Calu3 (cell line): ENCODE results near the gene TUBA4B. TPM values are rescaled to one million over a fixed set of nuclear protein-coding genes. Genes with fewer than 3 reads are reported as not detected.

Source experiments
- BruUV-seq: library from RNA; stranded (reverse); fragments of 400-500 nt; replicated peaks from 2 replicates; lab custom pipeline; 2021; lab: Mats Ljungman, UMichigan
- CTCF ChIA-PET: fragments of 300-600 bp; sonication (Branson Sonifier 250); formaldehyde crosslinking; loops from one replicate; lab custom pipeline; 2022; ENCODE audit warnings: antibody characterized with exemption; lab: Charles Lee
- DNase-seq: peaks from one replicate; pipeline ENCODE4 v3.0.0; 2022
- H3K27ac Mint-ChIP-seq: one replicate; pipeline ENCODE4 v1.8.0; 2022; ENCODE audit warnings: mixed read lengths; ENCODE audit not compliant: unreplicated experiment
- H3K27me3 Mint-ChIP-seq: one replicate; pipeline ENCODE4 v1.8.0; 2022; ENCODE audit warnings: mixed read lengths; ENCODE audit not compliant: unreplicated experiment
- H3K36me3 Mint-ChIP-seq: one replicate; pipeline ENCODE4 v1.8.0; 2022; ENCODE audit warnings: mild to moderate bottlenecking, moderate library complexity, mixed read lengths; ENCODE audit not compliant: insufficient read depth, unreplicated experiment
- H3K4me1 Mint-ChIP-seq: one replicate; pipeline ENCODE4 v1.8.0; 2022; ENCODE audit warnings: mild to moderate bottlenecking, low read depth, mixed read lengths; ENCODE audit not compliant: unreplicated experiment
- H3K4me3 Mint-ChIP-seq: one replicate; pipeline ENCODE4 v1.8.0; 2022; ENCODE audit warnings: mild to moderate bottlenecking, low read depth, moderate library complexity, mixed read lengths; ENCODE audit not compliant: unreplicated experiment
- H3K9me3 Mint-ChIP-seq: one replicate; pipeline ENCODE4 v1.8.0; 2022; ENCODE audit warnings: low read depth, mixed read lengths; ENCODE audit not compliant: unreplicated experiment
- intact Hi-C: fragments of 100-400 bp; cut with micrococcal nuclease; formaldehyde crosslinking; loops from one replicate; pipeline ENCODE4 v1.10.0; 2022; ENCODE audit not compliant: unreplicated experiment
- total RNA-seq: library from RNA; stranded (reverse); gene quantifications from 2 replicates; pipeline ENCODE4 v1.2.3, GENCODE V29; 2022
- TF ChIP-seq, protein P1 (sequence below): fragments of 200-600 bp; IDR thresholded peaks from one replicate; pipeline ENCODE4 v1.8.0; 2022; ENCODE audit warnings: antibody characterized with exemption; ENCODE audit not compliant: unreplicated experiment

Gene TUBA4B
- total RNA-seq, 1 experiment from 2014 or later, result not detected

DNA sequence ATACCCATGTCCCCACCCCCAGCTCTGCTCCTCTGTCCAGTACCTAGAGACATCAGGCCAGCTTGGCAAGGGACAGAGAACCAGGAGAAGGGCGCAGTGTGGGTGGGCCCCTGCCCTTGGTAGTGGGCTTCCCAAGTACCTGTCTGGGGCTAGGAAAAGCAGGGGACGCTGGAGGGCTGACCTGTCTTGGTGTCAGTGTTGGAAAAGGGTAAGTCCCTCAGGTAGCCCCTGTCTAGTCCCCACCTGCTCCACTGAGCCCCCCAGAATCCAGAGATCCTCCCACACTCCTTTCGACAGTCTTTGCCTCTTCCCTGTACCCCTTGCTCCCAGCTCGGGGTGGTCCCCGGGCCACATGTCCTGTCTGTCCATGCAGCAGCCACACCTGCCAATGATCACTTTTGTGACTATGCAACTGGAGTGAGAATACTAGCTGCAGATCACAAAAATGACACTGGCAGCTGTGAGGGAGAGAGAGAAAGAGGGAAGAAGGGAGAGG lies 40.7 kb downstream of the TUBA4B start:
- Mint-ChIP-seq H3K4me1 (peaks cover 7% of the 10 kb centered on the region), H3K27ac (no peak overlapping the region), H3K9me3 (no peaks in the 10 kb centered on the region), H3K4me3 (peak overlapping the region; percentile 53), H3K36me3 (peaks cover 8% of the 10 kb centered on the region), H3K27me3 (peaks cover 10% of the 10 kb centered on the region)
- TF ChIP-seq, protein P1, sequence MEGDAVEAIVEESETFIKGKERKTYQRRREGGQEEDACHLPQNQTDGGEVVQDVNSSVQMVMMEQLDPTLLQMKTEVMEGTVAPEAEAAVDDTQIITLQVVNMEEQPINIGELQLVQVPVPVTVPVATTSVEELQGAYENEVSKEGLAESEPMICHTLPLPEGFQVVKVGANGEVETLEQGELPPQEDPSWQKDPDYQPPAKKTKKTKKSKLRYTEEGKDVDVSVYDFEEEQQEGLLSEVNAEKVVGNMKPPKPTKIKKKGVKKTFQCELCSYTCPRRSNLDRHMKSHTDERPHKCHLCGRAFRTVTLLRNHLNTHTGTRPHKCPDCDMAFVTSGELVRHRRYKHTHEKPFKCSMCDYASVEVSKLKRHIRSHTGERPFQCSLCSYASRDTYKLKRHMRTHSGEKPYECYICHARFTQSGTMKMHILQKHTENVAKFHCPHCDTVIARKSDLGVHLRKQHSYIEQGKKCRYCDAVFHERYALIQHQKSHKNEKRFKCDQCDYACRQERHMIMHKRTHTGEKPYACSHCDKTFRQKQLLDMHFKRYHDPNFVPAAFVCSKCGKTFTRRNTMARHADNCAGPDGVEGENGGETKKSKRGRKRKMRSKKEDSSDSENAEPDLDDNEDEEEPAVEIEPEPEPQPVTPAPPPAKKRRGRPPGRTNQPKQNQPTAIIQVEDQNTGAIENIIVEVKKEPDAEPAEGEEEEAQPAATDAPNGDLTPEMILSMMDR, result no peak
- CTCF ChIA-PET, result interaction anchor here (0.6 to 1.5 kb wide), 2 partner anchors 123 to 247 kb away, joined by 3 to 8 read pairs; no protein-coding TSS in a partner anchor
- no TSS peak for BruUV-seq
- DNase-seq, result no peak
- intact Hi-C loops, result no loop called here

DNA sequence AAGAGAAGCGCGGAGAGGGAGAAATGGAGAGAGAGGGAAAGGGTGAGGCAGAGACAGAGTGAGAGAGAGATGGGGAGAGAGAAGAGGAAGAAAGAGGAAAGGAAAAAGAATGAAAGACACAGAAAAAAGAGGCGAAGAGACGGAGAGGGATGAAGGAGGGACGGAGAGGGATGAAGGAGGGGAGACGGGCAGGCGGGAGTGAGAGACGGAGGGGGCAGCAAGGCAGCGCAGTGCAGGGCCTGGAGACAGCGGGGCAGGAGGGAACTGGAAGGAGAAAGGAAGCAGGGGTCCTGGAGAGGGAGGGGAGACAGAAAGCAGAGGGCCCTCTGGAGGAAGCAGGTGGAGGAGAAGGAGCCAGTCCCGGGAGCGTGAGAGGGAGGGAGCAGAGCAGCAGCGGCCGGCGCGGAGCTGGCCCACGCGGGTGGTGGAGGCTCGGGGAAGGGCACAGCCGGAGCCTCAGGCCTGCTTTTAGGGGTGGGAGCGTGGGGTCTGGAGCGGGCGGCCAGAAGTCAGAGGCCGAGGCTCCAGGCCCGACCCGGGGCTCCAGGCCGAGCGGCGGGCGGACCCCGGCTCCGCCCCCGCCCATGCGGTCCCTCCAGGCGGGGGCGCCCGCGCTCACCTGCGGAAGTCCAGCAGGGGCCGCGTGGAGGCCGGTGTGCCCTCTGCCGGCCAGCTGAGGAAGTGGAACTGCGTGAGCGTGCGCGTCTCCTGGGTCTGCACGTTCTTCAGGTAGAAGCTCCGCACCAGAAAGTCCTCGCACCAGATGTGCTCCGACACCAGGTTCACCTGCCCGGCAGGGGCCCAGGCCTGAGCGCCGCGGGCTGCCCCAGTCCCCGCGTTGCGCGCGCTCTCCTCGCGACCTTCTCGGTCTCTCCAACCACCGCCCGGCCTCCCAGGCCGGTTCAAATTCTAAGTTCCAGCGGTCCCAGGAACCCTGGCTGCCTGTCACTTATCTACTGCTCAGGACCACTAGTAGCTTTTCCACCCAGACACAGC lies 41.6 kb downstream of the TUBA4B start:
- intact Hi-C loops, result loop anchor here (5.0 kb wide), 2 partner anchors 42 to 117 kb away; partner anchors contain the start of genes CNPPD1, RETREG2, TUBA4A and TUBA4B
- Mint-ChIP-seq H3K9me3 (no peaks in the 10 kb centered on the region), H3K4me3 (peak overlapping the region; percentile 53), H3K36me3 (peaks cover 8% of the 10 kb centered on the region), H3K27me3 (peaks cover 15% of the 10 kb centered on the region), H3K4me1 (peaks cover 6% of the 10 kb centered on the region), H3K27ac (no peak overlapping the region)
- TF ChIP-seq, protein P1, result peak; percentile 99
- CTCF ChIA-PET, result interaction anchor here (0.5 to 2.6 kb wide), 18 partner anchors 13 to 419 kb away, joined by 3 to 41 read pairs (median 6); partner anchors contain the start of genes ANKZF1, ATG9A, CNPPD1 and DNAJB2
- BruUV-seq, result no TSS peak
- DNase-seq, result peak; percentile 94

DNA sequence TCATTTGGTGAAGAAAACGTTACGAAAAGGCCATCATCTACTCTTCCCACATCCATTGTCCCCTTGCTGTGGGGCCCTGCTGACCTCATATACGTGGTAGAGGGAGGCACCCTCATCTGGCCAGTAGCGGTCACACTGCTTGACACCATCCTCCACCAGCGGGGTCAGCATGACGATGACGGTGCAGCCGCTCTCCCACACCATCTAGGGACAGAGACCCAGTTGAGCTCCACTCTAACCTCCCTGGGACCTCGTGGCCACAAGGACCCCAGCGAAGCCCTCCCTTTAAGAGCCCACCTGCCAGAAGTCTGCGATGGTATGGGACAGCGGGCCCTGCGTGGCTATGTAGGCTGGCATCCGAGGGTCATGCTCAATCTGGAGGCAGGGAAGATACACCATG lies 43.1 kb downstream of the TUBA4B start:
- intact Hi-C loops, result loop anchor here (5.0 kb wide), 2 partner anchors 44 to 119 kb away; partner anchors contain the start of genes CNPPD1, RETREG2, TUBA4A and TUBA4B
- peaks cover 21% of the 10 kb centered on the region for H3K27me3 Mint-ChIP-seq

More for the DNA sequence above, 43.1 kb downstream of the TUBA4B start:
- H3K4me3 Mint-ChIP-seq, result no peak overlapping the region
- DNase-seq, result no peak
- H3K9me3 Mint-ChIP-seq, result no peaks in the 10 kb centered on the region
- BruUV-seq, result no TSS peak
- H3K4me1 Mint-ChIP-seq, result no peaks in the 10 kb centered on the region
- CTCF ChIA-PET, result interaction anchor here (2.2 to 2.6 kb wide), 2 partner anchors 18 to 294 kb away, joined by 6 to 41 read pairs; partner anchors contain the start of gene DNAJB2
- H3K27ac Mint-ChIP-seq, result no peak overlapping the region
- TF ChIP-seq, protein P1, result no peak
- H3K36me3 Mint-ChIP-seq, result peaks cover 8% of the 10 kb centered on the region
